Inferior parietal cortex (tissue), 1 donor: Measurements from ENCODE around the gene NDUFV1.
A peak's percentile ranks its signal among the peaks of the same experiment; 100 is the strongest.

ENCODE experiments used
- DNase-seq: peaks from one replicate; pipeline ENCODE4 v3.0.0-alpha.2; 2016; ENCODE audit errors: extremely low spot score

The NDUFV1 gene

DNA sequence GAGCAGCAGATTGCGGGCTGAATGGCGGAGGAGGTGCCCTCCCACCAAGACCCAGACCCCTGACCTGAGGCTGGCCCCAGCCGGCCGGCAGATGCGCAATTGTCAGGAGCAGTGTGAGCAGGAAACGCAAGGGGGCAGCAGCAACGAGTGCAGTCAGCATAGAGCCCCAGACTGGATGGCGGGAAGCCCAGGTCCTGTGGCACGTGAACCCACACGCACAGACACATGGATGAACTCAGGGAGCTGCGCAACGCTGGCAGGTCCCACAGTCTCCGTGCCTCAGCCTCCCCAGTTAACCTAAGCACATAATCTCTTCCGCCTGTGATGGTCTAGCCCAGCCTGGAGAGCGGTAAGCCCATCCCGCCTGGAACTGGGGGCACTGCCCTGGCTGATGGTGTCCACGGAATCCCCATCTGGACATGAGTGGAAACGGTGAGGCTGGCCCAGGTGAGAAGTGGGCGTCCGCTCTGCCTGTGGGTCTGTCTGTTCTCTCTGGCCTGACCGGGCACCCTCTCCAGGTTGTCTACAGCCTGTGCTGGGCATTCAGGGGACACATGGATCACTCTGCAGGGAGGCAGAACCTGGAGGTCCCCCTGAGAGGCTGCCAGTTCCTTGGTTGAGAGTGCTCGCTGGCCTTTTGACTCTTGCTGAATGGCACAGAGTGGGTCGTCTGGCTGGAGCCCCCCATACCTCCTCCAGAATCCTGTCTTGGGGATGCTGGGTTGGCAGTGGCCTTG lies 33.5 kb downstream of the NDUFV1 start:
- DNase-seq, result peak; percentile 42

DNA sequence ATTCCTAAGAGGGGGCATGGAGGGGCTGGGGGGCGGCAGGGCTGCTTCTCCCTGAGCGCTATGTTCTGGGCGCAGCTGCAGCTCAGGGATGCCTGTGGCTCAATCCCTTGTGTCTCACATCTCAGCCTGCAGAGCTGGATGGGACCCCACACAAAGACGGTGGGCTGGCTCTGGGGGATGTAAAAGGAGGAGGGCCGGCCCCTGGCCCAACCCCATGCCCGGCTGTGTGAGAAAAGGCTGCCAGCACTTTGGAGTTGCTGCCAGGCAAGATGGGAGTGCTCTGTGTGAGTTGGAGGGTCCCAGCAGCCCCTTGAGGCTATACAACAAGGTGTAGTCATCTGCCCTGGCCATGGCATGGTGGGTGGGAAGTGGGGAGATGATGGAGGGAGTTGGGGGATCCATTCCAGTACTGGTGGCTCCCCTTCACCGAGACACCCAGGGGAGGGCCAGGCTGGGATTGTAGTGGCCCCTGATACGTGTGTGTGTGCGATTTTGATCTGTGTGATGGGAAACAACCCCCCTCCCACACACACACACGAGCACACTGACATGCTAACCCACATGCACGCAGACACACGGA lies 34.1 kb downstream of the NDUFV1 start:
- DNase-seq, result no peak

DNA sequence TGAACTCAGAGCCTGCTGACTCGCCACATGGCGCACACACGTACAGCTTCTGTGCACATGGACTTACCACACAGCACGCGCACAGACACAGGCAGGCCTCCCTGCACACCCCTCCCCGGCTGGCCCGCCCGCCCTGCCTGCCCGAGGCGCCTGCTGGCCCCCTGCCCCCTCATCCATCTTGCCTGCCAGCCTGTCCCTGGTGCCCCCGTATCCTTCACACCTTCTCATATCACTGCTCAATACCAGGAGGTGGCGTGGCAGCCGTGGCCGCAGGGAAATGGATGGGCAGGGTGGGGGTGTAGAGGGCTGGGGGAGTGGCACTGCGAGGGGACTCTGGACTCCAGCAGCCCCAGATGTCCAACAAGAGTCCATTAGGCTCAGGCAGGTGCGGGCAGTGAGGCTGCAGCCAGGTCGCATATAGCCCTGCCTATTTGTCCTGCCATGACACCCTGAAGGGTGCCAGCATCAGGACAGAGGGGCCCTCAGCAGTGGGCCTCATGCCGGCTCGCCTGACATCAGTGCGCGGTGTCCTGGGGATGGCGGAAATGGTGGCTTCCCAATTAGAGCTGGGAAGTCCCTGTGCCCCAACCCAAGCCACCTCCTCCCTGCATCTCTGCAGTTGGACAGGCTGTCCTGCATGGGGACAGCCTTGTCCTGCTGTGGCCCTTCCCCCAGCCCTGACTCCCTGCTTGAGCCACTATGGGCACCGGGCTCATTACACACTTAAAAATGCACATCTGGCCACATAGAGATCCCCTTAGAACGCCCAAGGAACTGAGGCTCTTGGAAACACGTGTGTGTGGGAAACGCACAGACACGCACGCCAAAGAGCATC lies 34.8 kb downstream of the NDUFV1 start:
- DNase-seq, result no peak

DNA sequence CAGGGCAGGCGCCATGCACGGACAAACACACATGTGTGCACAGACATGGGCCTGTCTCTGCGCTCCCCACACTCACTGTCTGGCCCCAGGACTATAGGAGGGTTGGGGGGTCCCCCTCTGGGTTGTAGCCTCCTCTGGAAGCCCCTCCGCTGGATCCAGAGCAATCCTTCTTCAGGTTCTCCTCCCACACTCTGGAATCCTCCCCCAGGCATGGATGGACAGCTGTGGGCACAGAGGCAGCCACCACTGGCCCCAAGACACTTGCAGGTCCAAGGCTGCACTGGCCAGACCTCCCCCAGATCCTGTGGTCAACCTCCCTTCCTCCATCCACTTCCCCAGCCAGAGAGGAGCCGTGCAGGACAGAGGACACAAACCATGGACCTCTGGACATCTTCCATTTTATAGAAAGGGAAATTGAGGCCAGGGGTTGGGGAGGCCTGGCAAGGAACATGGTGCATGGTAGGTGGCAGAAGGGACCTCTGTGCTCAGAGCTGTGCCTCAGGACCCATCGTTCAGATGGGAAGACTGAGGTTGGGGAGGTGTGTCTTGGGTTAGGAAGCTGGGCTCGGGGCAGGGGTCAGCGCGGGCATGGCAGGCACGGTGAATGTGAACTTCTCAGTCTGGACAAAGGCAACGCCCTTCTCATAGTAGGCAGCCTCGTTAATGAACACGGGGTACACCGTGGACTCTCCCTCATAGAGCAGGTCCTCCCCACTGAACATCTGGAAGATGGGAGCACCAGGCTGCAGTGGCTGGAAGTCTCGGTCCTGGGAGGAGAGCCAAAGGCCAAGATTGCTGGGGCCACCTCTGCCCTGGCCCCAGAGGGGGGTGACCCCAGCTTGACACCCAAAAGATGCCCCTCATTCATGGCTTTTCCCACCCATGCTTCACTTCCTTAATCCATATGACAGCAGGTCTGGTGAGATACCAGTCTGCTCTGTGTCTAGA lies 35.7 kb downstream of the NDUFV1 start:
- DNase-seq, result no peak

DNA sequence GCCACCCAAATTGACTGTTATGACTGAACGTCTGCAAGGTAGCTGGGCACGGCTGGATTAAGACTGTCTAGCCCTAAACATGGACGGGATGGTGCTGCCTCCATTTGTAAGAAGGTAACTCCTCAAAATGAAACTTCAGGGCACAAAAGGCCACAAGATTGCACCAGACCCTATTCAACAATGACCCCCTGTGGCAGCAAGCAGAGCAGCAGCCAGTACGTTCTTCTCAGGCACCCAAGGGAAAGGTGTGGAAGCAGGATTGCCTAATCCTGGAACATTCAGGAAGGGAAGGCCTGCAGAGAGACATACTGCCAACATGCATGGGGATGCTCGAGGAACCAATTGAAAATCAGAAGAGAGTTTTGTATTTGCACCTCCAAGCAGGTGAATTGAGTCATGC lies 37.3 kb downstream of the NDUFV1 start:
- no peak for DNase-seq

DNA sequence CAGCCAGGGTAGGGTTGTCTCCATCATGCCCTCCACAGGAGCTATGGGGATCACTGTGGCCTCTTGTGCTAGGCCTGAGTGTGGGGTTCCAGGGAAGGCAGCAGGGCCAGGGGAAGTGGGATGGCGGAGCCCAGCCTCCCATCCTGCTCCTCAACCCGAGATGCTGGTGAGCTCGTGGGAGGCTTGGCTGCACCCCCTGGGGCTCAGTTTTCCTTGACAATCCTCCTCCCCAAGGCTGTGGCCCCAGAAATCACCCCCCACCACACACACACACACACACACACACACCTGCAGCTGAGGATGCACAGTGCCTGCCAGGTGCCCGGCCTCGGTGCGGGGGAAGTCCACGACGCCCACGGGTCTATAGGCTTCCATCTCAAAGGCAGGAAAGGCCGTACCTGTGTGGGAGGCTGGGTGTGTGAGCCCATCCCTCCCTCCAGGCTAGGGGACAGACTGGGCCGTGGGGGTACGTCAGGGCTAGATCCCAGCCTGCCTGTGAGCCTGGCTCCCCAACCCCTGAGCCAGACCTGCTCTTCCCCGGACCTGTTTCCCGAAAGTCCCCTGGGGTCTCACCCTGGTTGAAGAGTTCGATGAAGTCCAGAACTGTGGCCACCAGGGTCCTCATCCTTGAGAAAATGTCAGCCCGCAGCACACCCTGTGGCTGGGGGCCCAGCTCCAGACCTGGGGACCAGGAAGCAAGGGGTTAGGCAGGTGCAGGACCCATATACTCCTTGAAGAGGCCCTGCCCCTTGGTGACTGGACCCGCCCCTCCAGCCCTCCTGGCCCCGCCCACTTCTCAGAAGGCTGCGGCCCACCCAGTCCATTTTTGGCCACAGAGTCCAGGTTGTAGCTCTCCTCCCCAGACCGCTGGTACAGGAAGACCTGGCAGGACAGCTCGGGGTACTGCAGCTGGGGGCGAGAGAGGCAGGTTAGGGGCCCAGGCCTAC lies 38.0 kb downstream of the NDUFV1 start:
- DNase-seq, result no peak

DNA sequence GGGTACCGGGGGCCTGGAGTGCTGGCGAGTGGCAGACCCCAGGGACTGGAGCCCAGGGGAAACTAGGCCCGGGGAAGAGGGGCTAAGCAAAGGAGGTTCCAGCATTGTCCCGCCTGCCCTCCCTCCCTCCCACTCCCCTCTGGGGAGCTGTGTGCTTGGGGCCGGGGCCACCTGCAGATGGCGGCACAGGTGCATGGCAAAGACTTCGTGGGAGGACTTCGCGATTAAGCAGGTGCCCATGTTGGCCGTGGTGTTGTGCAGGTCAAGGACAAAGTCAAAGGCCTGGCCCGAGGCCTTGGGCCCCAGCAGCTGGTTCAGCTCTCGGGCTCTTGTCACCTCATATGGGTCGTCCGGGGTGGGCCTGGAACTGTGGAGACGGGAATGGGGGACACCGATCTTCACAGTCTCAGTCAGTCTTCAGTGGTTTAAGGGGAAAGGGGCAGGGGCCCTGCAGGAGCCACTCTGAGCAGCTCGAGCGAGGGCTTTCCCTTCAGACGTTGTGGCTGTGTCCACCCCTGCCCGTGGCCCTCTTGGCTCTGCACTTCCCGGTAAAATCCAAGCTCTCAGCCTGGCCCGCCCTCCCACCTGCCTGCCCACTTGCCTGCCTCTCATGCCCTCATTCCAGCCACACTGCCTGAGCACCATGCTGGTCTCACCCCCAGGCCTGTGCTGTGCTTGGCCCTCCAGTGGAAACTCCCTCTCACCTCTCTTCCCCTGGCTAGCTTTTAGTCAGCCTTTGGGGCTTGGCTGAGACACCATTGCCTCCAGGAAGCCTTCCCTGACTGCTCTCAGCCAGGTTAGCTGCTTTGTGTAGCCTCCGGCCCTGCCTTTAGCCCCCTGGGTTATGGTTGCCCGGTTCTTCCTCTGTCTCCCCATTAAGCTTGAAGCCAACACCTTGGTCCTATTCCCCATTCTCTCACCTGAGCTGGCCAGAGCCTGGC lies 39.1 kb downstream of the NDUFV1 start:
- no peak for DNase-seq

DNA sequence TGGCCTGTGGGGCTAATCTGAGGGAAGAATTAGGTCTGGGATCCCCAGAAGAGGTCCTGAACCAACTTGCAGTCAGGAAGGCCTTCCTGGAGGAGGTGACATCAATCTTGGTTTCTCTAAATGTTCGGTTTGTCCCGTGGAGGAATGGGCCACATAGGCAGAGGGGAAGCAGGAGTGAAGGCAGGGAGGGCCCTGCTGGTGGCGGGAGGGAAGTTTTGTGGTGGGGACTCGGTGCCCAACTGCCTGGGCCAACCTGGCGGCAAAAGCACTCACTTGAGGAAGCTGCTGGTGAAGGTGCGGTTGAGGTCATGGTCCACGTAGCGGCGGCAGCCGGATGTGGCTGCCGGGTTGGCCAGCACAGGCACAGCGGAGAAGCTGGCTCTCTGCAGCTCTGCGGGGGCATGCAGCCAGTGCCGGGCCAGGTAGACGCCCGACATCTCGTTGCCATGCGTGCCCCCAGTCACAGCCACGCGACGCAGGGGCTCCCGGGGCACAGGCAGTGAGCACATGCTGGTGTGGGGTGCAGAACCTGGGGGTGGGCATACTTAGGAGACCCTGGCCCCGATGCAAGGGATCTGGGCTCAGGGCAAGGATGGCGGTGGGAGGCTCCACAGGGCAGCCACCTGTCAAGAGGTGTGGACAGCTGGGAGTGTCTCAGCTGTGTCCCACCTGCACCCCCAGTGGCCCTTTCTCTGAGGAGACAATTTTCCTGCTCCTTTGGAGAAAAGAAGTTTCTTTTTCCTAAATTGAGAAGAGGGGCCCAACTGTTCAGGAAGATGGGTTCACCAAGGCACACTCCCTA lies 40.0 kb downstream of the NDUFV1 start:
- DNase-seq, result no peak

DNA sequence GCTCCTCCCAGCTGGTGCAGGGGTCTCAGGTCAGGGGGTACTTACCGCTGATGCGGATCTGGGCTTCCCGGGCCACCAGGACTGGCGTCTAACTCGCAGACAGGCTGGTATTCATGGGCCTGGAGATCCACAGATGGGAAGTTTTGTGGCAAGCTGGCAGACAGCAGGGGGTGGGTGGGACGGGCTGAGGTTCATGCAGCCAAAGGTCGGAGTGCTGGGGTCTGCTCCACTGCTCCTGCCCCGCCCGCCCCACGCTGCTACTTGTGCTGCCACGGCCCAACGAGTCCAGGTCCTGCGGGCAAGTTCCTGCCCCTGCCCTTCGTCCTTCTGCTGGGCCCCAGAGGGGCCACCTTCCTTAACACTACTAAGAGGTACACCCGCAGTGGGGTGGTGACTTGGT lies 40.7 kb downstream of the NDUFV1 start:
- DNase-seq, result no peak

DNA sequence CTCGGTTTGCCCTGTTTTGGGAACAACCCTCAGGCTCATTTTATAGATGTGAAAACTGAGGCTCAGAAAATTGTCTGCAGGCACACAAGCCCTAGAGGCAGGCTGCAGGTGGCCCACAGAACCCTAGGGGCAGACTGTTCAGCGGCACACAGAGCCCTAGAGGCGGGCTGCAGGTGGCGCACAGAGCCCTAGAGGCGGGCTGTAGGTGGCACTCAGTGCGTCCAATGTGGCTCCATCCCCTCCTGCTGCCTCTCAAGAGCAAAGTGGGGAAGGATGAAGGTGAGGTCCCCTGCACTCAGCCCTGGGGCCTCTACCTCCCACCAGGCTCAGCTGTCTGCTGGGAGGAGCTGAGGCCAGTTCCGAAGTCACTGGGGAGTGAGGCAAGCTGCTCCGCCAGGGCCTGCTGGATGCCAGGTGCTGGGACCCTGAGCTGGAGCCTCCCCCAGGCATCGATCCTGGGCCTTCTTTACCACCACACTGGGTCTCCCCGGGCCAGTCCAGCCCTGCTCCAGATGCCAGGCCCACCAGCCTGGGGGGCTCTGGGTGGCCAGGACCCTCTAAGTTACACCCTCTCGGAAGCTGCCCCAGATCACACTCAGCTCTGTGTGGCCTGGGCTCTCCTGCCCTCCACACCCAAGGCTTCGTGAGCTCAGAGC lies 41.5 kb downstream of the NDUFV1 start:
- no peak for DNase-seq

DNA sequence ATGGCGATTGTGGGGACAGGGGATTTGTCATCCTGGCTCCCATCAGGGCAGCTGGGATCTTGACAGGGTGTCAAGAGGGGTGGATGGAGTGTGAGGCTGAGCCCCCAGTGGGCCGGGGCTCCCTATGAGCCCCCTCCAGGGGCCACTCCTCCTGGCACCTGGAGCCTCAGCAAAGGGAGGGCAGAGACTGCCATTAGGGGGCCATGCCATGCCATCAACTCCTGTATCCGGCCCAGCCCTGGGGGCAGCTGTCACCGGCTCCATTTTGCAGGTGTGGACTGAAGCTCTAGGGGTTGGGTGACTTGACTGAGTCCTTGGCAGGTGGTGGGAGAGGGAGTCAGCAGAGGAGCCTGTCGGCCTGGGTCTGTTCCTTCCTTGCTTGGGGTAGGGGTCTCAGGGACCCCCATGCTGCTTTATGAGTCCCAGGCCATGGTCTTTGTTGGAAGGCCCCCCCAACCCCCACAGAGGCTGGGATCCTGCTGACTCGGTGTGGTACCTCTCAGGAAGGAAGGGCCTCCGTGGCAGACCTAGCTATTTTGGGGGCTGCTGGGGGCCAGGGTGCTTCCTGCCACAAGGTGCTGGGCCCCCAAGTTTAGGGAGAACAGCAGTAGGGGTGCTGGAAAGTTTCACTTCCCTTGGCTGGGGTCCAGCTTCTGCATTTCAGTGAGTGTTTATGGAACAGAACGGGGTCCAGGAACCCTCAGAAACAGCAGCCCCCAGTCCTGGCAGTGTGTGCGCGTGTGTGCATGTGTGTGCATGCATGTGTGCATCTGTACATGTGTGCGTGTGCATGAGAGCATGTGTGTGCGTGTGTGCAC lies 42.3 kb downstream of the NDUFV1 start:
- no peak for DNase-seq

DNA sequence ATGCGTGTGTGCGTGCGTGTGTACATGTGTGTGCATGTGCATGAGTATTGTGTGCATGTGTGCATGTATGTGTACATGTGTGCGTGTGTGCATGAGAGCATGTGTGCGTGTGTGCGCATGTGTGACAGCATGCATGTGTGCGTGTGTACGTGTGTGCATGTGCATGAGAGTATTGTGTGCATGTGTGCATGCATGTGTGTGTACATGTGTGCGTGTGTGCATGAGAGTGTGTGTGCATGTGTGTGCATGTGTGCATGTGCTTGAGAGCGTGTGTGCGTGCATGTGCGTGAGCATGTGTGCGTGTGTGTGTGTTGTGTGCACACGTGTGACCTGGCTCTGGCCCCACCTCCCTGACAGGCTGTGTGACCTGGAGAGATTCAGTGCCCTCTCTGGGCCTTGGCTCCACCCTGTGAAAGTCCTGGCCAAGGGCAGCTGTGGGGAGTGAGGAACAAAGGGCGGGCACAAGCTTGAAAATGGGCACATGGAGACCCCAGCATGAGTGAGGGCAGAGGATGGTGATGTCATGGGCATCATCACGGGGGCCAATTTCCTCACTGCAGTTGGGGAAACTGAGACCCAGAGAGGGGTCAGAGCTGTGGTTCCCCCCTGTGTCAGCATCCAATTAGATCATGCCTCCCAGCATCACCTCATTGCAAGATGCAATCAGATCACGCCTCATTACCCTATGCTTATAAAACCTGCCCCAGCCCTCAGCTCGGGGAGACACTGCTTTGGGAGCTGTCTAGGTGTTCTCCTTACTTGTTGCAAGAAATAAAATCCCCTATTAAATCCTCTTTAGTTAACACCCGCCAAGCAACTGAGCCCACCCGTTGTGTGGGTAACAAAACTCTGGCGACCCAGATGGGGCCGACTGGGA lies 43.1 kb downstream of the NDUFV1 start:
- no peak for DNase-seq

DNA sequence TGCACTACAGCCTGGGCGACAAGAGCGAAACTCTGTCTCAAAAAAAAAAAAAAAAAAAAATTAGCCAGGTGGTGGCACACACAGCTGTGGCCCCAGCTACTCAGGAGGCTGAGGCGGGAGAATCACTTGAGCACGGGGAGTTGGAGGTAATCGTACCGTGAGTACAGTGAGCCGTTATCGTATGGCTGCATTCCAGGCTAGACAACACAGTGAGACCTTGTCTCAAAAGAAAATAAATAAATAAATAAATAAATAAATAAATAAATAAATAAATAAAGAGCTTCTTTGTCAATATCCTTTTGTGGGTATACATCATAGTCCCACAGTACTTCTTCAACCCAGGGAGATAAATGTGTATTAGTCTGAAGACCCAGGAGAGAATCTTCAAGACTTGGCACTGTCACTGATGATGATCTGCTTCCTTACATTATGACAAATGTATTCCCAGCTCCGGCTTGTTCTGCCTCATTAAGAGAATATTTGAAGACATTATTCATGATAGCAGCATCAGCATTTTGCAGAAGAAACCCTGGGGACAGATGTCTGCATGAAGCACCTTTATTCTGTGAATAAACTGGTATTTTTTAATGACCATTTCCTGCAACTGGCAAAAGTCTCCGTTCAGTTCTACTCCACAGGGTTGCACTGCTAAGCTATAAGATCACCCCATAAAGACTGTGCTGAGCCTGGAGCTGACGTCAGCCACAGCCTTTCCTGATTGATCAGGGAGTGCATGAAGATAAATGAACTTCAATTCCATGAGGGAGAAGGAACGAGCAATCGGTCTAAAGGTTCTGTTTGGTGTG lies 45.4 kb downstream of the NDUFV1 start:
- DNase-seq, result no peak

DNA sequence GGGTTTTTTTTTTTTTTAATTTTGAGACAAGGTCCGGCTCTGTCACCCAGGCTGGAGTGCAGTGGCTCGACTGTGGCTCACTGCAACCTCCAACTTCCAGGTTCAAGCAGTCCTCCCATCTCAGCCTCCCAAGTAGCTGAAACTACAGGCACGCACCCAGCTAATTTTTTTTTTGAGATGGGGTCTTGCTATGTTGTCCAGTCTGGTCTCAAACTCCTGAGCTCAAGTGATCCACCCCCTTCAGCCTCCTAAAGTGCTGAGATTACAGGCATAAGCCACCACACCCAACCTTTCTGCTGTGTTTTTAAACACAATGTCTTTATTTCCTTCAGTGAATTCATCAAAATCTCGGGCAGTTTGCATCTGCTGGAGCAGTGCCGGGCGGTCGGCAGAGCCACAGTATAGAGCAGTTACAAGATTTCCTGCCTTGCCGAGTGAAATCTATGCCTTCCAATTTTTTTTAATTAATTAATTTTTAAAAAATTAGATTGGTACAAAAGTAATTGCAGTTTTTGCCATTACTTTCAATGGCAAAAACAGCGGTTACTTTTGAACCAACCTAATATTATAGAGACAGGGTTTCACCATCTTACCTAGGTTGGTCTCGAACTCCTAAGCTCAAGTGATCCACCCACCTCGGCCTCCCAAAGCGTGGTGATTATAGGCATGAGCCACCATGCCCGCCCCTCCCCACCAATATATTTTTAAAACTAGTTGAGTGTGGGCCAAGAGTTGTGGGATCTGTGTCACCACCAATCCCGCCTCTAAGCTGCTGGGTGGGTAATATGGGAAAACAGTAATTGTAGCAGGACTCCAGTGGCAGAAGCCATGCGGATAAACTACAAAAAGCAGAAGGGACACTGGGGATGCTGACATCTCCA lies 46.5 kb downstream of the NDUFV1 start:
- DNase-seq, result no peak
